Kidney glomerular epithelial cell (primary cell): ENCODE data around the gene PALMD.

Source experiments
- DNase-seq: peaks from one replicate; lab custom pipeline; 2025; lab: John Stamatoyannopoulos, UW

Gene PALMD

DNA sequence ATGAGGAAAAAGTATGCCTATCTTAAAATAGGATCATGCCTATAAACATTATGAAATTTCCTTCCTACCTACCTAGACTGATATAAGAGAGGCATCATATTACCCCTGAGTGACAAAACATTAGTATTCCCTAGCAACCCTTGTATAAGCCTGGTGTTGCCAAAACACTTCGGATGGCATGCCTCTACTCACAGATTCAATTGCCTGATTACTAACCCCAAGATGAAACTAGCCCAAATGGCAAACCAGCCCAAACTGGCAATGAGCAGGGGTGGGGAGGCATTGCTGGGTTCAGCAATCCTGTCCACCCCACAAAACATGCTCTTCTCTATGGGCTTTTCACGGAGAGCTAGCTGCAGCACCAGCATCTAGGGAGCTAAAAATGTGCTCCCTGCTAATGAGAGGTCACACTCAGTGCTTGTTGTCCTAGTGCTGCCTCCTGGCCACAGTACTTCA, 13.9 kb downstream of the PALMD start:
- no peak for DNase-seq

DNA sequence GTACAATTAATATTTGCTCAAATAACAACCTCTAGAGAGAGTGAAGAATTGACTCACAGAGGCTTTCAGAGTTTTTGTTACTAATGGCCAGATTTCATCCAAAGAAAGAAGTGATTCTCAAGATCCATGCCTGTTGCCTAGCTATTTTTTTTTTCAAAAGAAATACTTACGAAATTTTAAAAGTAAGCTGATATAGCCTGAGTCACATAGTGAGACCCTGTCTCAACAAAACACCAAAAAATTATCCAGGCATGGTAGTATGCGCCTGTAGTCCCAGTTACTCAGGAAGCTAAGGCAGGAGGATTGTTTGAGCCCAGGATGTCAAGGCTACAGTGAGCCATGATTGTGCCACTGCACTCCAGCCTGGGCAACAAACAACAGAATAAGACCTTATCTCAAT, 14.6 kb downstream of the PALMD start:
- no peak for DNase-seq

DNA sequence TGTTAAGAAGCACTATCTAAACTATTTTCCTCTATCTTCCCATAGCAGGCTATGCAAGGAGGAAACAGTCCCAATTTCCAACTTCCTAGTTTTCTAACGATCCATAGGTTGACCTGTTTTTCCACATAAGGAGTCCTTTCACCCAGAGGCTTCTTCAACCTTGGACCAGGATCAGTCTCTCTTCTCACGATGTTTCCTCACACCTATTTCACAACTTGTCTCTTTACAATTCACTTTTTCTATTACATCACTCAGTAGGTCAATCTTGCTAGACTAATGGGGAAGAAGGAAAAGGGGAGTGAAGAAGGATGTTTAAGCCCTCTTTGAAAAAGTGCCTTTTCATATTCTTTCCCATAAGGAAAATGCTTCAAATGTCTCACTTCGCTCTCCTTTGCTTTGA, 15.9 kb downstream of the PALMD start:
- DNase-seq = no peak

DNA sequence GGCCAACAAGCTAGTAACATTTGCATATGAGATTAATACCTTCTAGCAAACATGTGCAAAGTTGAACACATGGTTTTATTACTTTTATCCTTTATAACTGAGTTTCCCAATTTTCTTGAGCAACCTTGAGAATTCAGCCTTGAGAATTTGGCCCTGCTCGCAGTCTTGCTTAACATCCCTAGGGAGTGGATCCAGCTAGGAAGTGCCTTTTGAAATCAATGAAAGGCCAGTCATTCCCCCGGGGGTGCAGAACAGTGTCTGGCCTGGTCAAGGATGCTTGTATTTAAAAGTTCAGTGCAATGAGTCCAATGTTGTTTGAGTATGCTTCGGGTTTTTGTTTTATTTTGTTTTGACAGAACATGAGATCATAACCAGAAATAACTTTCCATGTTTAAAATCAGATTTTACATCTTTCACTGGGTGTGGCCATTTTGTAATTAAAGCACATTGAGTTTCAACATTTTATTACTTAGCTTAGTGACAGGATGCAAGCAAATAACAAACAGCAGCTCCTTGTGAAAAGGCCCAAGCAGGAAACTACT, 16.7 kb downstream of the PALMD start:
- no peak for DNase-seq

DNA sequence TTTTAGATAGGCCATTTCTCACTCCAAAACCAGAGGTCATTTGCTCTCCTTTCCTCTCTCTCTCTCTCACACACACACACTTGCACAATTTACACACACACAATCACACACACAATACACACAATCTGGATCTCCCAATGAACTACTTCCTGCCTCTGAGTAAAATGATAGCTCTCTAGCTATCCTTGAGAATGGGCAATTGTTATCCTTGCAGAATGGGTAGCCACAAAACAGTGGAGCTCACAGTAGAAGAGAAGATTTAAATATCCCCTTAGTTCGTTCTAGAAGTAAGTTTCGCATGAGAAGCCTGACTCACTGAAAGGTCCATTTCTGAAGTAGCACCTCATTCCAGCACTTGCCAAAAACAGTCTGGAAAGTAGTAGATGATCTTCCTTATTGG, 17.6 kb downstream of the PALMD start:
- no peak for DNase-seq

DNA sequence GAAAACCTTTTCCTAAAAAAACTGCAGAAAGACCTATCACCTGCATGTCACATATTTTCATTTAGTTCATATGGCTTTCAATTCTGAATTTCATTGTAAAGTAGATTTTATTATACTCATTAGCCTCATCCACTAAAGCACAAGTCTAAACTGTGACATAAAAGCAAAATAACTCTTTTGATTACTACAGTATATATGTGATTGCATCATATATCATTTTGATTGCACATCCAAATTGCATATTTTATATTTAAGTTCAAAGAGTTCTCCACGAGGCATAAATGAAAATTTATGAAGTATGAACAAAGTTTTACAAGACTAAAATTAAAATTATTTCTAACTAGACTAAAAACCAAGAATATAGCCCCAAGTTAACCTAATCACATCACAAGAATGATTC, 19.3 kb downstream of the PALMD start:
- DNase-seq = no peak

DNA sequence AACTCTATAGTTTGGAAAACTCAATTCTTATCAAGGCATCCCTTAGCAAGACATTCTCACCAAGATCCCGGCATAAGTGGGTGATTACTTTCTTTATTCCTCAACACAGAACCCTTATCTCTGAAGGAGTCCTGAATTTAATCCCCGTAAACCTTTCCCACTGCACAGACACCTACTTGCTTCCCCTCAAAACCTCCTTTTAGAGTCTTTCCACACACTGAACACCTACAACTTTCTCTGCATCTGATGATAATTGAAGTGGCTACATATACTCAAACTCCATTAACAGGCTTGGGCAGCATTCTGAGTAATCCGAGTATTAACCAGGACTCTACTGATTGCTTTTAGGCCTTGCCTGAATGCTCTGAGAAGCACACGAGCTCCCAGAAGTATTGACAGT, 23.5 kb downstream of the PALMD start:
- DNase-seq = no peak

DNA sequence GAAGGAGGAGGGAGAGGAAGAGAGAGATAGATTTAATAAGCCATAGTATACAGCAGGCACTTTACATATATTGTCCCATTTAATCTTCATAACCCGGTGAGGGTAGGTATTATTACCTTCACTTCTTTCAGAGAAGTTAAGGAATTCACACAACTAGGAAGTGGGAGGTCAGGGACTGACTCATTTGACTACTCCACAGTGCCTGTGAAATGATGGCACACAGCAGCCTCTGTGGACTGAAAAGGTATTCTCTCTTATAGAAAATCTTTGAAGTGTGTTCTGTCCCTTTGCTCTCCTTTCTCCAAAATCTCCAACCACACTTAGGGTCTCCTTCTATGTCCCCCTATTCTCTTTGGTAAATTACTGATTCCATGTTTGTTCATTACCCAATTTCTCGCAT, 23.9 kb downstream of the PALMD start:
- DNase-seq = no peak

DNA sequence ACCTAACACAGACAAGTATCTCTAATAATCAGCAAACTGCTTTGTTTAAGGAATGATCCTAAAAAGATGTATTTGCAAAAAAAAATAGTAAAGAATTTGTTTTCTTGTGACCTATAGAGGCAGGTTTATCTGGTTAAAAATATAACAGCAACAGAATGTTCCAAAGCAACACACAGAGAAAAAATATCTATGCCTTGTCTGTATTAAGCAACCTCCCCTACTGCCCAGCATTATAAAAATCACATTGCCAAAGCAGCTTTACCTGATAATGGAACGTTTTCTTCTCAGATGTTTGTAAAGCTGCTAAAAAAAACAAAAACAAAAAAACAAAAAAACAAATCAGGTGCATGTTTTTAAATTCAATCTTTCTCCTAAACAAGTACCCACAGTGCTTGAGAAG, 24.7 kb downstream of the PALMD start:
- DNase-seq = no peak

DNA sequence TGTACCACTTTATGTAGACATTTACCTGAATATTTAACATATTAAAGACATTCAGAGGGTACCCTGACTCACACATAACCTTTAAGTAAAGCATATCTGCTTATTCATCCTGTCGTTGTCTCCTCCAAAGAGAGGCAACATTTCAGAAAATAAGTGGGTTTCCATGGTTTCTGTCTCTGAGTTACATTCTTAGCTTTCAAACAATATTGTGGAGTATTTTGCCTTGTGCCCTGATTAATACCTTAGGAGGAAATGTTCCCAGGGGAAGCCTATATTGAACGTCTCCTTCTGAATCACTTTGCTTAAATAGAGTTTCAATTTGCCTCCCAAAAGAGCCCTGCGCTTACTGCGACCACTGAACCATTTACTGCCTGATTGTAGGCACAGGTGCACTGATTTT, 26.1 kb downstream of the PALMD start:
- no peak for DNase-seq

DNA sequence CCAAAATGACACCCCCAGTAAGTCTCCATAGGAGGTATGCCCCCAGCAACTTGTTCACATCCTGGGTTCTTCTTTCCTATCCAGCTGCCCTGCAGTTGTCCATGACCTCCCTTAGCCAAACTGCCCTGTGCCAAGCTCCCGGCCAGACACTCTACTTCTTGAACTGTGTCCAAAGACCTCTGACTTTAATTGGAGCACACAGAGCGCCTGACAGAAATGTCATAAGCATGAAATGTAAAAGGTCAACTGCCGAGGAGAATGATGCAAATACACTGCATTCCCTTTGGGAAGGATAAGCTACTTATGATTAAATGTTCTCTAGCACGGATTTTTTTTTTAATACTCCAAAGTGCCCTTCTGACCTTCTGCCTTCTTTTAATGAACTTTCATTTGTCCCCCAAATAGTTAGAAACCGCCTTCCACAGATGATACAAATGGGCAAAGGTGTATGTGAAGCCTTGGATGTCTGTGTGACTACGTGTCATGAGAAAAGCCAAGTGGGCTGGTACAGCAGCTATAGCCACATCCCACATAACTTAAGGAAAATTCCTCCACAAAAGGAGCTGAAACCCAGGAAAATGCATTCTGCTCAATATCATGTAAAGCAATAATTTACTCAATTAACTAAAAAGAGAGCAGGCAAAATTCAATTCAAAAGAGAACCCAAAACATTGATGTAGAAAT, 26.8 kb downstream of the PALMD start:
- DNase-seq = no peak

DNA sequence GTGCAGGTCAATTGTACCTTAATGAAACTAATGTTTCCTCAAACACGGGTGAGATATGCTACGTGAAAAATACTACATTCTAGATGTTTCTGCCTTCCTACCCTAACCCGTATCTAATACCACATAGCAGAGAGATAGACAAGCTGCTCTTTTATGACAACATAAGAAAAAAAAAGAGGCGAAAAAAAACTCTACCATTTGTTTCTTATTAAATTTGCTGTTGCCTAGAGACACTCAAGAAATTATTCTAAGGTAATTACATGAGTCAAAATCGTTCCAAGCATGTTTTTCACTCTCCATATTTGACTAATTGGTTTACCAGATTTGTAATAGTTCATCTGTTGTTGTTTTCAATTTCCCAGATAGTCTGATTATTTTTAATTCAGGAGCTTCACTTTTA, 27.4 kb downstream of the PALMD start:
- DNase-seq = no peak

DNA sequence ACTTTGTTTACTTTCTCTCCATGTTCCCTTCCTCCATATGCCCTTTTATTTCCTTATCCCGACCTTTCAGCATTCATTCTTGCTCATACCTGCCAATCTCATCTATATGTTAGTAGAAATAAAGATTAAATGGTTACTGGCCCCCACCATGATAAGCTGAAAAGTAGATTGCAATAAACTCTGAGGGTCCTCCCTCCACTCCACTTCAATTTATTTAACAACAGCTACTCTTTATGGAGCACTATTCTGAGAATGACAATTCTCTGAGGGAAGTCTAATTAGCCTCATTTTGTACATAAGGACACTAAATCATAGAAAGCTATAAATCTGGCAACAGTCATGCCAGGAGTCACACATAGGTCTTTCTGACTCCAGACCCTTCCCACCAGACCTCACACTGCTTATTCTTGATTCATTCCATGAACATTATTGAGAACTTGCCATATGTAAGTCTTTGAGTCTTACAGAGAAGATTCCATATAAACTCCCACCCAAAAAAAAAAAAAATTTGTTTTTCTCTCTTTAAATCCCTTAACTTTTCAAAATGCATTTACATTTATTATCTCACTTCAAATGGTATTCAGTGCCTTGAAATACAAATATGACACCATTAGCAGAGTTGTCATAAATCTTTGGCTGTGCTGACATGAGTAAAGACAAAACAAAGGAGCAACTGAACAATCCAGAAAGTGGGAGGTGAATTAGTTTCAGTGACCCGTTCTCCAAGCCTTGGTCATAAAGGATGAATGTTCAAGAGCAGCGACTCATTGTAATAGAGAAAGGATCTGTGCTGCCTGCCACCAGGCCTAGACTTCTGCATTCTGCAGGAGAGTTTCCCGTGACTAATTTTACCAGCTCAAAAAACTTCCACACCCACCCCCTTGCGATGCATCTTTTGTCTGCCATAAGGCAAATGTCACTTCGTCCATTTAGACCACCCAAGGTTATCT, 28.5 kb downstream of the PALMD start:
- DNase-seq = peak; percentile 57

DNA sequence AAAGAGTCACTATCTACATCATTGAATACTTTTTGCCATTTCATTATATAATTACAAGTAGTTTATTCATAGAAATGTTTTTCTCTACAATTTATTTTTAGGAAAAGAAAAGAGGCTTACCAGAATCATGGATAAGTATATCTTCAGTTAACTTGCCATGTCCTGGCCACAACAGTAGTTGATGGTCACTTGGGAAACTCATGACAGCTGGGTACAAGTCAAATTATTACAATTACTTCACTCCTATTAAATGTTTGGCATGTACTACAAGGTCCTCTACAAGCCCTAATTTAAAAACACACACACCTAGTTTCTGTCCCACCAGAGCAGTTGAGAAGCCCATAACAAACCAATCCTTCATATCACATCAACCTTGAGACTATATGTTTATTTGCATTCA, 29.4 kb downstream of the PALMD start:
- no peak for DNase-seq

DNA sequence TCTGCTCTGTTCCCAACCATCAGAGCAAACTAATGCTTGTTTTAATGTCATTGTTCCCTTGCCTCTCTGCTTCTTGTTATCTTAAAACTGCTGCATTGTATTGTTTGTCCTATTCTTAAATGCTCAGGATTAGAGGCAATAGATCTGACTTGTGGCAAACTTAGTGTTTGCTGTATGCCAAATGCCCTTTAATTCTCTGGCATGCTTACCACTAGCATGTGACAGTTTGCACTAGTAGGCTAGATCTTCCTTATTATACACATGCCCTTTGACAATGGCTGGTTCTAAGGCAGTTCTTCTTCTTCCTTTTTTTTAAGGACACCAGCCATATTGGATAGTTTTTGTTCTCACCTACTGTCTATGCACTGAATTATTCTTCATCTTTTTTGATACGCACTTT, 30.1 kb downstream of the PALMD start:
- no peak for DNase-seq

DNA sequence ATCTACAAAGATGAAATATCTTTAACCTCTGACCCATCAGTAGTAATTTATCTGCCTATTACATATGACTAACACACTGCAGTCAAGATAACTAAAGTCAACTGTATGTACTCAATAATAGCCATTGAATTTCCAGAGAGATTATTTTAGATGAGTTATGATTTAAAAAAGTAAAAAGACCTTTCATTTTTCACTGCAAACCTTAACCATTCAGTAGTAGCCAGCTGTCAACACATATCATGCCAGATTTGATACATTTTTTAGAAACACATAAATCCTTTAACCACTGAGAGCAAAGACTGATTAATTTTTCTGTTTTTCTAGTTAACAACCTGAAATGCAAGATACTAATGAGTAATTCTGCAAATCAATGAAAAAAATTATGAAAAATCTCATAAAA, 31.0 kb downstream of the PALMD start:
- DNase-seq = no peak

DNA sequence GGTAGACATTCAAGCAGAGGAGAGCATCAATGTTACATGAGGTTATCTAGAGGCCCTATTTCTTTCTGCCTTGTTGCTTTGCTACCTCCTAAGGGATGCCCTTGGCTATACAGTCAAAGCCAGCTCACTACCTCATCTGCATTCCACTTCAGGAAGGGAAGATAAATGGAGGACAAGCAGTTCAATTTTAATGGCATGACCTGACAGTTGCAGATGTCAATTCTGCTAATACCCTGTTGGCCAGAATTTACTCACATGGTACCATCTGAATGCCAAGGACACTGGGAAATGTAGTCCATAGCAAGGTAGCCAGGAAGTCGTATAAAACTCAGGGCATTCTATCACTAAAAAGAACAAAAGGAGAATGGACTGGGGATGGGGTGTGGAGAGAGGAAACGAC, 31.5 kb downstream of the PALMD start:
- no peak for DNase-seq

DNA sequence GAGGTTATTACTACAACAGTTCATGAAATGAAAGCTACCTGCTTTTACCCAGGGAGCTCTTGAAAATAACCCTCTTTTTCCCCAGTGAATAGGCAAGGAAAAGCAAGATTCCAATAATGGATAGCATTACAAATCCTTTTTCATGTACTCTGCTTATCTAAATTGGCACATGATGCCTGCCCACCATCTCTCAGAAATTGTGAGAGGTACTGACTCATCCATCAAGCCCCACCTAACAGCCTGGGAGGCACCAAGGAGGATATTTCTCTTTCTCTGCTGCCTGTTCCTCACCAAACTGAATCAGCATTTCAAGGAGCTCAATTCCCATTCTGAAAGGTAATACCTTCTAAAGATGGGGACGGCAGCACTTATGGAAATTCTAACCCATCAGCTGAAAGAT, 34.4 kb downstream of the PALMD start:
- peak; percentile 53 for DNase-seq

DNA sequence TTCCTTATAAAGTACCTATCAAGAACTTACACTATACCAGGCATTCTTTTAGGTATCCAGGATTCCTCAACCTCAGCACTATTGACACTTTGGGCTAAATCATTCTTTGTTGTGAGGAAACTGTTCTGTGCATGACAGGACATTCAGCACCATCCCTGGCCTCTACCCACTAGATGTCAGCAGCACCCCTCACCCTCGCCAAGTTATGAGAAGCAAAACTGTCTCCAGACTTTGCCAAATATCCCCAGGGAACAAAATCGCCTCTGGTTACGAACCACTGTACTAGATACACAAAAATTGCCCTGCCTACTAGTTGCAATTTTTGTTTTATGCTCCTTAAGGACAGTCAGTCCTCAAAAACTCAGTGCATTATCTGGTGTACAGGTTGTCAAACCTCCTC, 35.7 kb downstream of the PALMD start:
- no peak for DNase-seq

DNA sequence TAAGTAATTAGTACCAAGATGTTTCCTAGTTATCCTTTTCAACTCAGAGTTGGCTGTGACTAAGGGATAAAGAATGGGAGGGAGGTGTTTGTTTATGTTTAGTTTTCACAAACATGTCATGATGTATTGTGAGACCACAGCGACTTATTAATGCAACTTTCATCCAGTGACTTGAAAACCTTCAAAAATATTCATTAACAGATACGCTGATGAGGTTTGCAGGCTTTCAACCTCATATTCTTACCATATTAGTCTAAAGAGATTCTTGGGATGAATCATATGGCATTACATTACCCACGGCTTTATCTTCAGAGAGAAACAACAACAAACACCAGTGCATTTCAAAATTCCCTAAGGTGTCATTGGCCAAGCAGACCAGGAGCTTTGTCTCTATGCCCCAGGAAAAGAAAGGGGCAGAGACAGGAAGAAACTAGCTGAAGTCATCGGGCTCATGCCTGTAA, 36.4 kb downstream of the PALMD start:
- DNase-seq = peak; percentile 91

DNA sequence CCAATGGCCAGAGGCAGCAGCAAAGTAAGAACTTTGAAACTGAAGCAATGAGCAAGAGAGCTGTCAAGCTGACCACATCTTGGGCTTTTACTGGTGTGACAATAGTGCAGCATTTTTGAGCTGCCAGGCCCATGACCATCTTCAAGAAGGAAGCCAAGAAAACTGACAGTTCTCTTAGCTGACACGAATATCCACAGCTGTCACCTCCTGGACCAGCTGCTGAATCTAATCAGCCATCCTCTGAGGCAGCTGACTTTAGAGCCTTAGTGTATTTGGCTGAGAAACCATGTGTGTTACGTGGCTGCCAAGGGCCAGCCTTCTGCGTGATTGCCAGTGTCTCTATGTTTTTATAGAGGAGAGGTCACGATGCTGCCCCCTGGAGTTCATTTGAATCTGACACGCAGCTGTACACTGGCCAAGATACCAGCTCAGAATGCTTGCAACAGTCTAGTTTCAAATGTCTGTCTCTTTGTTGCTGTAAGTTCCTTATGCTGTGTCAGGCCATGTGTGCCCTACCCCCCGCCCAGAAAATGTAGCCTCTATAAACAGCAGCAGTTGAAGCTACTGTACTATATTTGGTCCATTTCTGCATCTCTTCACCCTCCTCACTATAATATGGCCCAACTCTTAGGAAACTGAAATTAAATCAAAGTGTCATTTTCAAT, 39.7 kb downstream of the PALMD start:
- DNase-seq = peak; percentile 61

DNA sequence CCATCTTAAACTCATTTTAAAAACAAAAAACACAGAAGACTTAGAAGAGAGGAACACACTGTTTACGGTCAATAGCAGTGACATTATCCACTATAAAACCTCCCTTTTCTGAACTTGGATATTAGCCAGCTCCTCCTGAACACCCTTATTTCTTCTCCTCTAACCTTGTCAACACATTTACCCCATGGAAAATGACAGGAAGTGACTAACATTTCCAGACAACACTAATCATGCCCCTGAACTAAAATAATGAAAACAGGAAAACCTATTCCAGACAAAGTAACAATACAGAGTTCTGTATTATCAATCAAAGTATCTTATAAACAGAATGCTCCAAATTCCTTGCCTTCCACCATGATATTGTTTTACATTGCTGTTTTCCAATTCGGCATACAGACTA, 45.3 kb downstream of the PALMD start:
- DNase-seq = no peak

DNA sequence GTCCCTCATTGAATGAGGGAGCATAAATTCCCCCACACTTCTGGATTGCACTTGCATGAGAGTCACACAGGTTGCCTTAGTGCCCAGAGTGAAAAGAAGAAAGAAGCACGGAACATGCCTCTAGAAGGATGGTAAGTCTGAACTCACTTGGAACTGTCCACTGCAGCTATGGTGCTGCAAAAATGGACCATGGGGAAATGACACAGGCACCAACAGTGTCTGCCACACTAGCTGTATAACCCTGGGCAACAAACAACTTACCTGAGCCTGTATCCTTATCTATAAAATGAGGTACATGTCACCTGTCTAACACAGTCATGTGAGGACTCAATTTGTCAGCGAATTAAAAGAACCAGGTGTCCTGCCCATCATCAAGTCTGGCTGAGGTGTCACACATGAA, 50.7 kb downstream of the PALMD start:
- no peak for DNase-seq
